Measurements from ENCODE around the gene RNF125. TPM values are rescaled to one million over a fixed set of nuclear protein-coding genes. Genes with fewer than 3 reads are reported as not detected.
"Not testable (repeated sequence)": the region's sequence is repeated elsewhere in the genome, so short reads cannot be mapped to it uniquely, and the experiment has no call there.

Gene RNF125
- total RNA-seq = 8.6 TPM

DNA sequence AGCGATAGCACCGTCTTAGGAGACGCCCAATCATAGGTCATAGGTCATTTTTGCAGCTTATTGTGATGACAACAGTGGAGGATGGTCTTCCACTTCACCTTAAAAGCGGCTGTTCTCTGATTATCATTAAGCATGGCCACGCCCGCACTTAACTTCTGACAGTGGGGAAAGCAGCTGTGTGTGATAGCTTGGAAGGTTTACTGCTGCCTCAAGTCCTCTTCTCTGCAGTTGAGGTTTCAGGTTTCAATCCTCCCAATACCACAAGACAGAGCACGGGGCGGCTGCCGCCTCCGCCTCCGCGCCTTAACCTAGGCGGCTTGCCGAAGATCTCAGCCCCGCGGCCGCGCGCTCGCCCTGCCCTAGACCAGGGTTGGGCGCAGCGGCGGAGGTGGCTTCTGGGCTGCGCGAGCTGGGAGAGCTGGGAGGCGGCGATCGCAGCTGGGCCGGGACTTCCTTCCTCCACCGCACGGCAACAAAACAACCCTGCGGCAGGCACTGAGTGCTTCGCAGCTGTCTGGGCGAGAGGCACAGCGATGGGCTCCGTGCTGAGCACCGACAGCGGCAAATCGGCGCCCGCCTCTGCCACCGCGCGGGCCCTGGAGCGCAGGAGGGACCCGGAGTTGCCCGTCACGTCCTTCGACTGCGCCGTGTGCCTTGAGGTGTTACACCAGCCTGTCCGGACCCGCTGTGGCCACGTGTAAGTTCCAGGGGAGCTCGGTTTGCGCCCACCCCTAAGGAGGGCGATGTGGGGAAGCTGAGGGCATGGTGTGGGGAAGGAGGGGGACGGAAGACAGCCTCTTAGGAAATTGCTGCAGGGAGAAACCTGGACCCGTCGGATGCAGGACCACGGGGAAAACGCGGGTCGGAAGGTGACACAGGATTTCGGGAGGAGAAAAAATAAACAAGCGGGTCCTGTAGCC is at the start of gene RNF125:
Gene RNF125, plus strand, starts transcription at position 495 of the 920 bp plus-strand sequence. Its CDS starts 39 bp downstream, at position 534.
- DNase-seq = peak; percentile 79

- DNase-seq = no peak
Observed at GRCh38 chr18:31970617-31971016, 48.0 kb upstream of the RNF125 start.

- DNase-seq = no peak
Observed at GRCh38 chr18:31973929-31974546, 44.6 kb upstream of the RNF125 start.

DNA sequence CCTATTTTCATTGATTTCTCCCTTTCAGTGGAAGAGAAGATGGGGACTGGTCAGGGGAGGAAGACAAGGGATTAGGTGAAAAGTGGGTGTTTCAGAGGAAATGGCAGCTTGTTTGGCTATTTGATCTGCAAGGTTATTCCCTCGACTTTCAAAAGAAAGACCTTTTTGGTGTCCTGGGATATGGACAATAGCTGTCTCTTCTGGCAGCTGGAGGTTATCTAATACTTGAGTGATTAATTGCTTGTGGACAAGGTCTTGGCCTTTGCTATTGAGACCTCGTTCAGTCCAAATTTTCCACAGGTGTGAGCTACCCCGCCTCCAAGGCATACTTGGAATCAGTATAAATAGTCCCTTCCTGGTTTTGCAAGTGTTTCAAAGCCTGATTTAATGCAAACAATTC is 42.4 kb upstream of the RNF125 start:
- no peak for DNase-seq

DNA sequence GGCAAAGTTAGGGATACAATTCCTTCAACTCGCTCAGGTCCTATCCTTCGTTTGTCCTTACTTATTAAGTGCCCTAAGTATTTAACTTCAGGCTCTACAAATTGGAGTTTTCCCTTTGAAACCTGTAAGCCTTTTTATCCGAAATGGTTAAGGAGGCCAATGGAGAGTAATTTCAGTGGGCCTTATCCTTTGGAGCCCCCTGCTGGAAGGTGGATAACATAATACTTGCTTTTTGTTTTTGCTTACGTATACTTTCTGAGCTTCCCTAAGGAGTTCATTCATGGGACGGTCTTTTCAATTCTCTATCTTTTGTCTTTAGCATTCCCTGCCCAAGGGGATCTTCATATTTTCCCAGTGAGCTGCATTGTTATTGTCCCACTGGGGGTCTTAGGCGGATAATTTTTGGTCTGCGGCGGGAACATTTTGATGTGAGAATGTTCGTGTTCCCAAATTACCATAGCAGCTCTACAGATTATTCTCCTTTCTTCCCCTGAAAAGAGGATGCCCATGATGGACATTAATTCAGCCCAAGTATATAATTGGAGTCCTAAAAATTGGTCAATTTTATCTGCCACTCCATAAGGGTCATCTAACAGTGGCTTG is 41.3 kb upstream of the RNF125 start:
- no peak for DNase-seq

- DNase-seq = no peak
Observed at GRCh38 chr18:31978616-31979015, 40.0 kb upstream of the RNF125 start.

- no peak for DNase-seq
Observed at GRCh38 chr18:31979714-31980113, 38.9 kb upstream of the RNF125 start.

GRCh38 chr18:31980863-31981262 is 37.8 kb upstream of the RNF125 start:
- no peak for DNase-seq

GRCh38 chr18:31983020-31983419 is 35.6 kb upstream of the RNF125 start:
- no peak for DNase-seq

GRCh38 chr18:31983976-31984375 is 34.6 kb upstream of the RNF125 start:
- no peak for DNase-seq

DNA sequence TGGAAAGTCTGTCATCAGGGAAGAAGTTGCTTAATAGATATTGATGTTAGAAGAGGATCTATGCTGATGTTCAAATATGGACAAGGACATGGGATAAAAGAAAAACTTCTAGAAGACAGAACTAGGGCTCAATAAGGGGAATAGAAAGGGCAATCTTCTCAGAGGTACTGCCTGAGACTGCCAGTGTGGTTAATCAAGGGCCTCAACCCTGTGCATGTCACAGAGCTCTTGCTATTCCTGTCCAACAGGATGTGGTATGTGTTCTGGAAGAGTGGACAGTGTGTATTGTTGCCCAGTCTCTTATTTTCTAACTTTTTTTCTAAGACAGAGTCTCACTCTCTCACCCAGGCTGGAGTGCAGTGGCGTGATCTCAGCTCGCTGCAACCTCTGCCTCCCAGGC is 27.8 kb upstream of the RNF125 start:
- no peak for DNase-seq

DNA sequence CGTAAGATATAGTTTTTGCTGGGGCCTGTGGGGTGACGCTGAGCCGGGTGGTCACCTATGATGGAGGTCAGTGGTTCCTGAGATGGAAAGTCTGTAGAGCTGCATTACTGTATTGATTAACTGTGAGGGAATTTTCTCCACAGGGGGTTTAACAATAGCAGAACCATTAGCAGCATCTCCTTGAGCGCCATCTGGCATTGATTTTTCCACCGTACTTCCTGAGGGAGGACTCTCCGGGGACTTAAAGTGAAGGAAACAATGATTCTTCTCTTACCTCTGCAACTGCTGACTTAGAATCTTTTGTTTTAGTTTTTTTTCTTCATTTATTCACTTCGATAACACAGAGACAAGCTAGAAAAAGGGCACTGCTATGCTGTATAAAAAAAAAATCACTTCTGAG is 22.6 kb upstream of the RNF125 start:
- DNase-seq = no peak

- no peak for DNase-seq
Observed at GRCh38 chr18:31998880-31999412, 19.7 kb upstream of the RNF125 start.

- DNase-seq = not testable (repeated sequence)
Observed at GRCh38 chr18:32001141-32001540, 17.5 kb upstream of the RNF125 start.

DNA sequence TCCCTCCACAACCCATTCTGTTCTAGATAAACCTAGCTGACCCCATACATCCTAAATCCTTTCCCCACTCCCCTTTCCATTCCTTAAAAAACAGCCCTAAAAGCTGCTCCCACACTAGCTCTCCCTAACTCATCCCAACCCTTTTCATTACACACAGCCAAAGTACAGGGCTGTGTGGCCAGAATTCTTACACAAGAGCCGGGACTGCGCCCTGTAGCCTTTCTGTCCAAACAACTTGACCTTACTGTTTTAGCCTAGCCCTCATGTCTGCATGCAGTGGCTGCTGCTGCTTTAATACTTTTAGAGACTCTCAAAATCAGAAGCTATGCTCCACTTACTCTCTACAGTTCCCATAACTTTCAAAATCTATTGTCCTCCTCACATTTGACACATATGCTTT is 14.8 kb upstream of the RNF125 start:
- not testable (repeated sequence) for DNase-seq

DNA sequence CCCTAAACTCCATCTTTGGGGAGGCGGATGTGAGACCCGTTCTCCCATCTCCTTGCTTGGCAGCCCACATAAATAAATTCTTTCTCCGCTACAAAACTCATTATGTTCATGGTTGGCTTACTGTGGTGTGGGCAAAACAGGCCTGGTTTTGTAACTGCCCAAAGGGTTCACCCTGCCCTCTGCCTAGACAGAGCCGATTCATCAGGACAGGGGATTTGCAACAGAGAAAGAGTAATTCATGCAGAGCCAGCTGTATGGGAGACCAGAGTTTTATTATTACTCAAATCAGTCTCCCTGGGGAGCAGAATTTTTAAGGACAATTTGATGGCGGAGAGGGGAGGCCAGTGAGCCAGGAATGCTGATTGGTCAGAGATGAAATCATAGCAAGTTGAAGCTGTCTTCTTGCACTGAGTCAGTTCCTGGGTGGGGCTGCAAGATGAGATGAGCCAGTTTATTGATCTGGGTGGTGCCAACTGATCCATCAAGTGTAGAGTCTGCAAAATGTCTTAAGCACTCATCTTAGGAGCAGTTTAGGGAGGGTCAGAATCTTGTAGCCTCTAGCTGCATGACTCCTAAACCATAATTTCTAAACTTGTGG is 8.4 kb upstream of the RNF125 start:
- DNase-seq = no peak

GRCh38 chr18:32011193-32011592 is 7.4 kb upstream of the RNF125 start:
- no peak for DNase-seq

DNA sequence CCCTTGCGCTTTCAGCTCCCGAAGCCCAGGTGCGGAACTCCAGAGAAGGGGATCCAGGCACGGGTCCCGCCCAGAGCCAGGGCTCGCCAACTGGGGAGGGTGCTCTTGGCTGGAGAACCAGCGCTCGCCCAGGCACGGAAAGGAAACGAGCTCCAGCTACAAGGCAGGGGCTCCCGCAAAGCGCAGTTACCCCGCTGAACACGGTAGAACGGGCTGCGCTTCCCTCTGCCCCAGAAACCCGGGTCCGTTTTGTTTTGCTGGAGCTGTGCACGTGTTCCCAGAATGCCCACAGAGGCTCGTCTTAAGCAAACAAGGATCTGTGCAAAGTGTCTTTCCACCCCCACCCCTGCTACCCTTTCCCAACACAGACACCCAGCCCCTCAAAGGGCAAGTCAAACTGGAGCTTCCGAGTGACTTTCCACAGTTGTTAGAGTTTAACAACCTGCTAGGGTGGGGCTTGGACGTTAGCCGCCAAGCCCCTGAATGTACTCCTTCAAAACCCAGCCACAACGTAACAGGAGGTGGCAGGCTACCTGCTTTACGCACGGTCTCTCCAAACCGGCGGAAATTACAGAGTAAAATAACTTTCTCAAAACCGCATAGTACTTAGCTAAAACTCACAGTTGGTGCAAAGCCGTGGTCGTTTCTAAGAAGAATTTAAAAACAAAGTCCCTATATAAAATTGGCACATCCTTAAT is 775 bp downstream of the RNF125 start:
- no peak for DNase-seq

DNA sequence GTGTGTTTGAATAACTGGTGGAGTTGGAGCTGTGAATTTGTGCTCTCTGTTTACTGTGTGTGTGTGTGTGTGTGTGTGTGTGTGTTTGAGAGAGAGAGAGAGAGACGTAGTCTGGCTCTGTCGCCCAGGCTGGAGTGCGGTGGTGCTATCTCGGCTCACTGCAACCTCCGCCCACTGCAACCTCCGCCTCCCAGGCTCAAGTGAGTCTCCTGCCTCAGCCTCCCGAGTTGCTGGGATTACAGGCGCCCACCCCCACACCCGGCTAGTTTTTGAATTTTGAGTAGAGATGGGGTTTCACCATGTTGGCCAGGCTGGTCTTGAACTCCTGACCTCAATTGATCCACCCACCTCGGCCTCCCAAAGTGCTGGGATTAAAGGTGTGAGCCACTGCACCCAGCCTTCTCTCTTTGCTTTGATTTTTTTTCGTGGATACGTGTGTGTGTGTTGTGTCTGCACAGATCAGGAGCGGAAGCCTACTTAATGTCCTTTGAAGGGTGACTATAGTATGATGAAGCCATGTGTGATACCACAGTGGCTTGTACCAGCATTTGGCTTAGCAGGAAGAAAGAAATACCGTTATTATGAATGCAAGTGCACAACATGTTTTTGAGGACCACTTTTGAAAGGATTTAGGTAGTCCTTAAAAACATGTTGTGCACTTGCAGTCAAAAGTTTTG is 1.5 kb downstream of the RNF125 start:
- DNase-seq = not testable (repeated sequence)

DNA sequence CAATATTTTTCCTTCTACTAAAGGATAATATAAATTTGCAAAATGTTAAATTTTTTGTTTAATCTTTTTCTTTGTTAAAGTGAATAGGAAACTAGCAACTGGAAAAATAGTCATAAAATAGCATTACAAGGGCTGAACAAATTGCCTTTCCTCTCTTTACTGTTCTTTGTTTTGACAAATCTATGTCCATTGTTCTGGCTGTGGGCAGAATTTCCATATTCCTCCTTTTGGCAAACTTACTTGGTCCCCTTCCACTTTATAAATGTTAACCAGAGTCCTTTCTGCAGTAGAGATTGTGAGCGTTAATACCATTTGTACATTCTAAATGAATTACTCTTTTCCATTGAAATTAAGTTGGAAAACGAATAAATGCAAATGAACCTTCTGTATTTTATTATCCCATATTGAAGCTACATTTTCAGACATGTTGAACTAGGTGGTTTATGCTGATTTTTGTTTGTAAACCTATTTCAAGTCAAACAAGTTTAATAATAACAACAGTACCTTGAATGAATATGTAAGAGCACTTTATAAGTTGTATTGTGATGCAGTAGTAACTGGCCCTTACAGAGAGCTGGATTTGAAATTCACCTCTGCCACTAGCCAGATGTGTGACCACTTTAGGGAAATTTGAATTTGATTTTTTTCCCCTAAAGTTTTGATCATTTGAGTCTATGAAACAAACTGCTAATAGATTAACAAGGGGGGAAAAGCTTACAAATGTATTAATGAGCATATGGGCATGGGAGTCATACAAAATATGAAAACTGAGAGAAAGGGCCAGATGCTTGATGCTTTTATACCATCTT is 3.3 kb downstream of the RNF125 start:
- no peak for DNase-seq
